CD14-positive monocyte (primary cell): ENCODE measurements around the gene MACROD2. TPM values are rescaled to one million over a fixed set of nuclear protein-coding genes. Genes with fewer than 3 reads are reported as not detected.

Experiments used
- DNase-seq, 3 donors: peaks; one replicate each; pipeline ENCODE4 v3.0.0-alpha.2; 2011 to 2022
- H2AFZ ChIP-seq: 2 replicates; pipeline ENCODE4 v1.6.0; 2012; ENCODE audit warnings: mild to moderate bottlenecking, low read depth, low read length, inconsistent platforms; ENCODE audit not compliant: insufficient read depth, poor library complexity, severe bottlenecking
- H3K27ac ChIP-seq, 2 donors: 1 replicate in 1 of 2; 2 replicates in 1 of 2; pipeline ENCODE4 v1.5.1; 2012 to 2013; ENCODE audit warnings: low read length in 2 of 2, control low read depth in 1 of 2, inconsistent platforms in 1 of 2, low read depth in 1 of 2, mild to moderate bottlenecking in 1 of 2
- H3K27me3 ChIP-seq, 2 donors: one replicate each; pipeline versions ENCODE4 v1.6.0 to v1.6.1; 2011 to 2013; ENCODE audit warnings: low read length in 2 of 2; ENCODE audit not compliant: control insufficient read depth in 2 of 2, insufficient read depth in 2 of 2
- H3K36me3 ChIP-seq, 2 donors: replicated peaks in 1 of 2; 1 replicate in 1 of 2; 2 replicates in 1 of 2; pipeline versions ENCODE4 v1.5.1 to v1.6.1; 2012 to 2013; ENCODE audit warnings: low read length in 2 of 2, control low read depth in 1 of 2, inconsistent platforms in 1 of 2, mild to moderate bottlenecking in 1 of 2; ENCODE audit not compliant: insufficient read depth in 2 of 2, control insufficient read depth in 1 of 2
- H3K4me1 ChIP-seq, 2 donors: 1 replicate in 1 of 2; 2 replicates in 1 of 2; pipeline versions ENCODE4 v1.5.1 to v1.6.1; 2012 to 2013; ENCODE audit warnings: low read length in 2 of 2, control low read depth in 1 of 2, inconsistent platforms in 1 of 2, mild to moderate bottlenecking in 1 of 2, moderate library complexity in 1 of 2; ENCODE audit not compliant: insufficient read depth in 2 of 2, control insufficient read depth in 1 of 2
- H3K4me2 ChIP-seq: replicated peaks from 2 replicates; pipeline ENCODE3; 2012; ENCODE audit warnings: low read length, moderate library complexity, mild to moderate bottlenecking; ENCODE audit not compliant: poor library complexity, severe bottlenecking; ENCODE audit errors: extremely low read depth
- H3K4me3 ChIP-seq, 3 experiments: fragments of 200-600 bp in 1 of 3; sonication (generic) in 1 of 3; replicated peaks in 1 of 3; 1 replicate in 2 of 3; 2 replicates in 1 of 3; pipeline ENCODE4 v1.5.1; 2011 to 2013; ENCODE audit warnings: low read length in 3 of 3, mild to moderate bottlenecking in 3 of 3, control low read depth in 2 of 3, low read depth in 2 of 3, inconsistent platforms in 1 of 3, moderate library complexity in 1 of 3
- H3K79me2 ChIP-seq: 2 replicates; pipeline ENCODE4 v1.6.0; 2012; ENCODE audit warnings: mild to moderate bottlenecking, control low read depth, inconsistent platforms, low read length, moderate library complexity; ENCODE audit not compliant: insufficient read depth
- H3K9ac ChIP-seq: 2 replicates; pipeline ENCODE4 v1.6.0; 2017; ENCODE audit warnings: low read length, mild to moderate bottlenecking; ENCODE audit not compliant: insufficient read depth, poor library complexity, severe bottlenecking
- H3K9me3 ChIP-seq, 2 donors: replicated peaks in 1 of 2; 1 replicate in 1 of 2; 2 replicates in 1 of 2; pipeline versions ENCODE4 v1.5.1 to v1.6.1; 2012 to 2013; ENCODE audit warnings: low read length in 2 of 2, control low read depth in 1 of 2; ENCODE audit not compliant: control insufficient read depth in 1 of 2, insufficient read depth in 1 of 2
- H4K20me1 ChIP-seq: 2 replicates; pipeline ENCODE4 v1.6.0; 2012; ENCODE audit warnings: mild to moderate bottlenecking, low read length, control low read depth, moderate library complexity; ENCODE audit not compliant: insufficient read depth
- H3K27ac Mint-ChIP-seq, 7 donors: one replicate each; pipeline ENCODE4 v1.8.0; 2020; ENCODE audit warnings: mild to moderate bottlenecking in 7 of 7, mixed read lengths in 7 of 7, moderate library complexity in 6 of 7, inconsistent platforms in 2 of 7
- H3K27me3 Mint-ChIP-seq, 3 donors: one replicate each; pipeline ENCODE4 v1.8.0; 2021 to 2022; ENCODE audit warnings: low read depth in 3 of 3, mild to moderate bottlenecking in 3 of 3, mixed read lengths in 3 of 3, moderate library complexity in 3 of 3, inconsistent platforms in 1 of 3
- H3K36me3 Mint-ChIP-seq, 2 donors: one replicate each; pipeline ENCODE4 v1.8.0; 2020; ENCODE audit warnings: mixed read lengths in 2 of 2, inconsistent platforms in 1 of 2, mild to moderate bottlenecking in 1 of 2
- H3K4me1 Mint-ChIP-seq: one replicate; pipeline ENCODE4 v1.8.0; 2020; ENCODE audit warnings: mild to moderate bottlenecking, mixed read lengths
- H3K4me3 Mint-ChIP-seq, 2 donors: one replicate each; pipeline ENCODE4 v1.8.0; 2020; ENCODE audit warnings: mild to moderate bottlenecking in 2 of 2, mixed read lengths in 2 of 2, moderate library complexity in 1 of 2
- H3K9me3 Mint-ChIP-seq, 7 donors: one replicate each; pipeline ENCODE4 v1.8.0; 2020 to 2022; ENCODE audit warnings: mixed read lengths in 7 of 7, mild to moderate bottlenecking in 6 of 7, moderate library complexity in 6 of 7, inconsistent platforms in 2 of 7
- CTCF ChIP-seq: fragments of 200-600 bp; IDR thresholded peaks from one replicate; pipeline ENCODE4 v1.8.0; 2022; ENCODE audit warnings: antibody characterized with exemption, mild to moderate bottlenecking
- WGBS: methylation state at CpG from one replicate; pipeline ENCODE4 v1.1.5; 2013; ENCODE audit warnings: missing lambda C conversion rate; ENCODE audit not compliant: insufficient coverage; 5-methylcytosine and 5-hydroxymethylcytosine counted together
- intact Hi-C, 2 donors: fragments of 100-400 bp; cut with micrococcal nuclease; formaldehyde crosslinking; loops; one replicate each; pipeline versions ENCODE4 v1.15.0 to v1.15.1; 2023
- polyA plus RNA-seq, 3 donors: library from polyadenylated mRNA; depleted of rRNA in 1 of 3; unstranded in 2 of 3; stranded (reverse) in 1 of 3; fragments of 300-500 nt in 2 of 3; fragments of >200 nt in 1 of 3; fragmentation: Illumina TruSeq in 2 of 3; gene quantifications; 1 replicate in 2 of 3; 2 replicates in 1 of 3; pipeline ENCODE4 v1.2.3, GENCODE V29; 2012 to 2021

Gene MACROD2
- polyA plus RNA-seq, 3 donors = 0.23 TPM; not detected in 2

GRCh38 chr20:15239542-15240206 is 1244.4 kb downstream of the MACROD2 start:
- H3K27me3 ChIP-seq = no peaks in the 10 kb centered on the region
- no peaks in the 10 kb centered on the region for H3K9me3 ChIP-seq
- Mint-ChIP-seq H3K27me3 (no peaks in the 10 kb centered on the region), H3K9me3 (peaks cover 0 to 2% (median 1%) of the 10 kb centered on the region in 7 donors), H3K36me3 (no peaks in the 10 kb centered on the region), H3K4me3 (no peak overlapping the region), H3K4me1 (peaks cover 3% of the 10 kb centered on the region), H3K27ac (no peak overlapping the region)
- H3K36me3 ChIP-seq = no peaks in the 10 kb centered on the region
- H2AFZ ChIP-seq = no peak overlapping the region
- no CpG with 5 or more reads among the region's 3 CpGs for WGBS
- no peak for DNase-seq
- no peaks in the 10 kb centered on the region for H3K79me2 ChIP-seq
- H3K9ac ChIP-seq = no peak overlapping the region
- no peak for TF ChIP-seq CTCF
- H4K20me1 ChIP-seq = no peaks in the 10 kb centered on the region
- no peak overlapping the region for H3K4me3 ChIP-seq
- H3K27ac ChIP-seq = no peak overlapping the region
- intact Hi-C loops = no loop called here
- no peaks in the 10 kb centered on the region for H3K4me1 ChIP-seq
- H3K4me2 ChIP-seq = no peak overlapping the region

- H3K27ac ChIP-seq = no peak overlapping the region
- no peaks in the 10 kb centered on the region for H3K36me3 ChIP-seq
- H3K27me3 ChIP-seq = no peaks in the 10 kb centered on the region
- H3K4me3 ChIP-seq = no peak overlapping the region
- no peaks in the 10 kb centered on the region for H4K20me1 ChIP-seq
- no peaks in the 10 kb centered on the region for H3K4me1 ChIP-seq
- Mint-ChIP-seq H3K27ac (no peak overlapping the region), H3K4me3 (no peak overlapping the region), H3K9me3 (peaks cover 0 to 2% (median 1%) of the 10 kb centered on the region in 7 donors), H3K36me3 (no peaks in the 10 kb centered on the region), H3K4me1 (peaks cover 3% of the 10 kb centered on the region), H3K27me3 (no peaks in the 10 kb centered on the region)
- no CpG with 5 or more reads among the region's 1 CpG for WGBS
- H3K9me3 ChIP-seq = no peaks in the 10 kb centered on the region
- intact Hi-C loops = no loop called here
- no peak overlapping the region for H3K9ac ChIP-seq
- DNase-seq = no peak
- TF ChIP-seq CTCF = no peak
- H2AFZ ChIP-seq = no peak overlapping the region
- no peaks in the 10 kb centered on the region for H3K79me2 ChIP-seq
- H3K4me2 ChIP-seq = no peak overlapping the region
Measured at GRCh38 chr20:15240801-15241200, 1245.5 kb downstream of the MACROD2 start.
